Breast epithelium (tissue), 3 donors: ENCODE measurements around the gene IGSF11.

Experiments used
- CTCF ChIP-seq, 3 donors: fragments of 450-650 bp; IDR thresholded peaks; one replicate each; pipeline ENCODE4 v1.5.1; 2016 to 2017; ENCODE audit warnings: antibody characterized with exemption in 3 of 3, mild to moderate bottlenecking in 3 of 3, moderate library complexity in 3 of 3
- POLR2A ChIP-seq: fragments of 450-650 bp; IDR thresholded peaks from one replicate; pipeline ENCODE4 v1.6.1; 2016; ENCODE audit warnings: antibody characterized with exemption, mild to moderate bottlenecking, moderate library complexity

GRCh38 chr3:118907909-118908308 lies 126.7 kb downstream of the IGSF11 start:
- no peak for TF ChIP-seq CTCF (IDR thresholded peaks at IDR 0.05)
- TF ChIP-seq POLR2A: no peak
